Measurements from ENCODE around the gene GLI2.

- TF ChIP-seq EZH2 (IDR thresholded peaks at IDR 0.05; ENCODE audit: borderline replicate concordance, low read length): no peak
- TF ChIP-seq CTCF (conservative IDR thresholded peaks at IDR 0.05 in 1 of 2, IDR thresholded peaks at IDR 0.05 in 1 of 2; ENCODE audit: extremely low read depth in 1 of 2, insufficient read depth in 1 of 2, low read depth in 1 of 2, low read length in 2 of 2): no peak
These were observed 44.7 kb downstream of the GLI2 start for GRCh38 chr2:120780402-120780801.

Measured in mammary epithelial cell (primary cell).